Effector memory CD8-positive, alpha-beta T cell (primary cell): ENCODE measurements around the gene CYTH3.

ENCODE experiments used
- ATAC-seq: fragments of 150-1000 bp; cut with Tn5 transposase; replicated peaks from 2 replicates; pipeline ENCODE4 v1.10.0; 2021; ENCODE audit warnings: mild to moderate bottlenecking, moderate library complexity
- DNase-seq, 3 experiments: peaks; one replicate each; pipeline ENCODE4 v3.0.0; 2021
- H3K27ac Mint-ChIP-seq, 2 donors: one replicate each; pipeline ENCODE4 v1.8.0; 2022; ENCODE audit warnings: mild to moderate bottlenecking in 2 of 2, mixed read lengths in 2 of 2, moderate library complexity in 2 of 2
- H3K27me3 Mint-ChIP-seq, 2 donors: one replicate each; pipeline ENCODE4 v1.8.0; 2022; ENCODE audit warnings: mixed read lengths in 2 of 2
- H3K36me3 Mint-ChIP-seq: one replicate; pipeline ENCODE4 v1.8.0; 2022; ENCODE audit warnings: mild to moderate bottlenecking, moderate library complexity, mixed read lengths; ENCODE audit not compliant: insufficient read depth
- H3K4me1 Mint-ChIP-seq, 2 donors: one replicate each; pipeline ENCODE4 v1.8.0; 2022; ENCODE audit warnings: low read depth in 2 of 2, mixed read lengths in 2 of 2
- H3K4me3 Mint-ChIP-seq, 2 donors: one replicate each; pipeline ENCODE4 v1.8.0; 2022; ENCODE audit warnings: mild to moderate bottlenecking in 2 of 2, mixed read lengths in 2 of 2, moderate library complexity in 2 of 2
- H3K9me3 Mint-ChIP-seq, 2 donors: one replicate each; pipeline ENCODE4 v1.8.0; 2022; ENCODE audit warnings: mixed read lengths in 2 of 2

The CYTH3 gene

DNA sequence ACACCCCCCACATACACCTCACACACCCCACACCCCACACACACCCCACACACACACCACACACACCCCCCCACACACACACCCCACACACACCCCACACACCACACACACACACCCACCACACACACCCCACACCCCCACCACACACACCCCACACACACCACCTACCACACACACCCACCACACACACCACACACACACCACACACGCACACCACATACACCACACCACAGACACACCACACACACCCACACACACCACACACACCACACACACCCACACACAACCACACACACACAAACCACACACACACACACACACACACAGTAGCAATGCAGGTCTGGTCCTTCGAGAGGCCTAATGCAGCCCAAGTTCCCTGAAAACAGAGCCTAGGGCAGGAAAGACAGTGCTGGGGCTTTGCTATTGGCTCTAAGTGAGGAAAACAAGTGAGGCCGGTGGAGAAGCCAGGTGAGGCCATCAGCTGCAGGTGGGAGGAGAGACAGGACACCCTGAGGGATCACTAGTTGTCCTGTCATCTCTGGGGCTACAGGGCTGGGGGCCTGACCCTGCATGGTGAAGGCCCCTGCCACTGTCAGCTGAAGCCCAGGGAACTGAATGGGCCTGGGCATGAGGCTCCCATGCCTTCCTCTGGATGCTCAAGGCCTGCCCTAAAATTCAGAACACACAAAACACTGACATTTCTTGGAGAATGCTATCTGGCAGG, 92.6 kb downstream of the CYTH3 start:
- Mint-ChIP-seq H3K9me3 (no peaks in the 10 kb centered on the region), H3K36me3 (peaks cover 26% of the 10 kb centered on the region), H3K27ac (peak overlapping the region; percentile 44 to 75), H3K4me1 (peaks cover 0 to 9% of the 10 kb centered on the region in 2 donors), H3K4me3 (no peak overlapping the region), H3K27me3 (no peaks in the 10 kb centered on the region)
- ATAC-seq (peak; percentile 10), DNase-seq (no peak)

GRCh38 chr7:6178298-6179029, 94.0 kb downstream of the CYTH3 start:
- ATAC-seq (peak; percentile 17), DNase-seq (no peak)
- peaks cover 0 to 9% of the 10 kb centered on the region in 2 donors for H3K4me1 Mint-ChIP-seq
- peaks cover 19% of the 10 kb centered on the region for H3K36me3 Mint-ChIP-seq
- peak overlapping the region in 1 of 2 donors; percentile 44 for H3K27ac Mint-ChIP-seq
- H3K27me3 Mint-ChIP-seq: no peaks in the 10 kb centered on the region
- H3K4me3 Mint-ChIP-seq: no peak overlapping the region
- H3K9me3 Mint-ChIP-seq: no peaks in the 10 kb centered on the region

GRCh38 chr7:6175645-6176044, 96.8 kb downstream of the CYTH3 start:
- DNase-seq: no peak
- Mint-ChIP-seq H3K27me3 (no peaks in the 10 kb centered on the region), H3K9me3 (no peaks in the 10 kb centered on the region), H3K4me3 (no peak overlapping the region), H3K27ac (peak overlapping the region in 1 of 2 donors; percentile 29), H3K4me1 (peaks cover 2 to 4% of the 10 kb centered on the region in 2 donors), H3K36me3 (peaks cover 33% of the 10 kb centered on the region)
- ATAC-seq: no peak

GRCh38 chr7:6172910-6173295, 99.5 kb downstream of the CYTH3 start:
- H3K4me1 Mint-ChIP-seq: peaks cover 3 to 8% of the 10 kb centered on the region in 2 donors
- H3K9me3 Mint-ChIP-seq: no peaks in the 10 kb centered on the region
- no peak for ATAC-seq
- H3K4me3 Mint-ChIP-seq: no peak overlapping the region
- DNase-seq: no peak
- peak overlapping the region in 1 of 2 donors; percentile 67 for H3K27ac Mint-ChIP-seq
- no peaks in the 10 kb centered on the region for H3K27me3 Mint-ChIP-seq
- H3K36me3 Mint-ChIP-seq: peaks cover 30% of the 10 kb centered on the region

GRCh38 chr7:6172224-6172909, 100.1 kb downstream of the CYTH3 start:
- no peaks in the 10 kb centered on the region for H3K27me3 Mint-ChIP-seq
- DNase-seq: no peak
- H3K4me3 Mint-ChIP-seq: no peak overlapping the region
- ATAC-seq: no peak
- H3K27ac Mint-ChIP-seq: peak overlapping the region in 1 of 2 donors; percentile 90
- peaks cover 4 to 8% of the 10 kb centered on the region in 2 donors for H3K4me1 Mint-ChIP-seq
- peaks cover 26% of the 10 kb centered on the region for H3K36me3 Mint-ChIP-seq
- no peaks in the 10 kb centered on the region for H3K9me3 Mint-ChIP-seq

DNA sequence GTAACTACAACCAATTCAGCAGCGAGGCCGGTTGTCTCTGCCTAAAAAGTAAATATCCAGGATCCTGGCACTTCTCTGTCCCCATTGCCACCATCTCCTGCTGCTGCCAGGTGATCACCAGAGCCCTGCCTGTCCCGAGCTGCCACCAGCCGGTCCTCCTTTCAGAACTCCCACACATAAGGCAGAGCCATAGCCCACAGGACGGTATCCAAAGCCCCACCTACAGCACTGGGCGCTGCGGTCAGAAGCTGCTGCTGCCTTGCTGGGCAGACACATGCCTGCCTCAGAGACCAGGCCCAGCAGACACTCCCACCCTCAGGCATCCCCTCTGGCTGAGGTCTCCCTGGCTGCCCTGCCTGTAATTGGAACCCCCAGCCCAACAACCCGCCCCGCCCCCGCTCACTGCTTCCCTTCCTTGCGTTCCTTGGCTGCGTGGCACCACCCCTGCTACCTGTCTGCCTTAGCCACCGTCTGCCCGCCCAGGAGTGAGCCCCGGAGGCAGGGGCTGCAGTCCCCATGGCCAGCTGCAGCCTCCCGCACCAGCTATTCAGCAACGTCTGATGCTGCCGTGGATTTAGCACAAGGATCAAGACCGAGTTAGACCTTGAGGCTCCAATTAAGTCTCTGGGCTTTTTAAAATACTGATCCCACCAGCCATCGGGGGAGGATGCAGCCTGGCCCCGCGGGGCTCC, 100.7 kb downstream of the CYTH3 start:
- H3K27ac Mint-ChIP-seq: peak overlapping the region; percentile 17 to 90
- no peaks in the 10 kb centered on the region for H3K27me3 Mint-ChIP-seq
- no peak overlapping the region for H3K4me3 Mint-ChIP-seq
- no peaks in the 10 kb centered on the region for H3K9me3 Mint-ChIP-seq
- ATAC-seq: no peak
- DNase-seq: no peak
- peaks cover 7 to 8% of the 10 kb centered on the region in 2 donors for H3K4me1 Mint-ChIP-seq
- H3K36me3 Mint-ChIP-seq: peaks cover 25% of the 10 kb centered on the region

DNA sequence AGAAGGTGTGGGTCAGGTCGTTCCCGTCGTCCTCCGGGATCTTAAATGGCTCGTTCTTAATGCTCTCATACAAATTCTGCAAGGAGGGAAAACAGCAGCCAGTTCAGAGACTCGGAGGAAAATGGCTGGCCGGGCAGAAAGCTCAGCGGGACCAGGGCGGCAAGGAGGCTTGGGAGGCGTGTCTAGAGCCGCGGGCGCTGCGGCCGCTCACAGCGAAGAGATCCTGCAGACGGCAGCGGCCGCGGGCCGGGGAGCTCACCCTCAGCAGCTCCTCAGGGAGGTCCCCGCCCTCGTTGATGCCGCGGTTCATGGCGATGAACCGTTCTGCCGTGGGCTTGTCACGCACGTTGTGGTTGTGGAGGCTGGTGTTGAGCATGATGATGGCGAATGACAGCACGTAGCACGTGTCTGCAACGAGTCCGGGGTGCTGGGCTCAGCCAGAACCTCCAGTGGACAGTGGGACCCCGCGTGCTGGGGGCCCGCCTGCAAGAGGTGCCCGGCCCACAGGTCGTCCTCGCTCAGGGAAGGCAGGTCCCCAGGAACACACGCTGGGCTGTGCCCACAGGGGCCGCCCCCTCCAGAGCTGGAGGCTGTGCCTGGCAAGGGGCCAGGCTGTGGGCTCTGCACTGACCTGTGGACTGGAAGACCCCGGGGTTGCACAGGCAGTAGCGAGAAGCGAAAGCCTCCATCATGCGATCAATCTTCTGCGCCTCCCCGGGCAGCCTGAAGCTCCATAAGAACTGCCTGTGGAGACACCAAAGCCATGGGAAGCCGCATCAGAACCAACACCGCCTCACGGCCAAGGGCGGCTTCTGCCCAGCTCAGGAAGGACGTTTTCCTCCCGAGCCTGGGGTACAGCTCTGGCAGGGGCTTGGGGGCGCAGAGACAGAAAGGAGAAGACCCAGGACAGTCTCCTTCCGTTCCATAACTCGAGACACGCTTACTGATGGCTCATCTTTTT, 101.6 kb downstream of the CYTH3 start:
- H3K9me3 Mint-ChIP-seq: no peaks in the 10 kb centered on the region
- ATAC-seq (no peak), DNase-seq (no peak)
- peak overlapping the region in 1 of 2 donors; percentile 17 for H3K27ac Mint-ChIP-seq
- no peaks in the 10 kb centered on the region for H3K27me3 Mint-ChIP-seq
- peaks cover 25% of the 10 kb centered on the region for H3K36me3 Mint-ChIP-seq
- peaks cover 7 to 8% of the 10 kb centered on the region in 2 donors for H3K4me1 Mint-ChIP-seq
- peak overlapping the region in 1 of 2 donors; percentile 33 for H3K4me3 Mint-ChIP-seq

GRCh38 chr7:6169805-6170520, 102.5 kb downstream of the CYTH3 start:
- H3K9me3 Mint-ChIP-seq: no peaks in the 10 kb centered on the region
- H3K27ac Mint-ChIP-seq: peak overlapping the region; percentile 29 to 33
- peak overlapping the region in 1 of 2 donors; percentile 33 for H3K4me3 Mint-ChIP-seq

GRCh38 chr7:6168477-6168868, 104.0 kb downstream of the CYTH3 start:
- H3K27me3 Mint-ChIP-seq: no peaks in the 10 kb centered on the region
- H3K4me1 Mint-ChIP-seq: peaks cover 7 to 8% of the 10 kb centered on the region in 2 donors
- H3K27ac Mint-ChIP-seq: no peak overlapping the region
- H3K9me3 Mint-ChIP-seq: no peaks in the 10 kb centered on the region
- no peak for ATAC-seq
- no peak overlapping the region for H3K4me3 Mint-ChIP-seq
- H3K36me3 Mint-ChIP-seq: peaks cover 28% of the 10 kb centered on the region
- no peak for DNase-seq

More at GRCh38 chr7:6169805-6170520, 102.5 kb downstream of the CYTH3 start:
- no peak for DNase-seq
- Mint-ChIP-seq H3K4me1 (peaks cover 7 to 8% of the 10 kb centered on the region in 2 donors), H3K27me3 (no peaks in the 10 kb centered on the region), H3K36me3 (peaks cover 19% of the 10 kb centered on the region)
- ATAC-seq: no peak

DNA sequence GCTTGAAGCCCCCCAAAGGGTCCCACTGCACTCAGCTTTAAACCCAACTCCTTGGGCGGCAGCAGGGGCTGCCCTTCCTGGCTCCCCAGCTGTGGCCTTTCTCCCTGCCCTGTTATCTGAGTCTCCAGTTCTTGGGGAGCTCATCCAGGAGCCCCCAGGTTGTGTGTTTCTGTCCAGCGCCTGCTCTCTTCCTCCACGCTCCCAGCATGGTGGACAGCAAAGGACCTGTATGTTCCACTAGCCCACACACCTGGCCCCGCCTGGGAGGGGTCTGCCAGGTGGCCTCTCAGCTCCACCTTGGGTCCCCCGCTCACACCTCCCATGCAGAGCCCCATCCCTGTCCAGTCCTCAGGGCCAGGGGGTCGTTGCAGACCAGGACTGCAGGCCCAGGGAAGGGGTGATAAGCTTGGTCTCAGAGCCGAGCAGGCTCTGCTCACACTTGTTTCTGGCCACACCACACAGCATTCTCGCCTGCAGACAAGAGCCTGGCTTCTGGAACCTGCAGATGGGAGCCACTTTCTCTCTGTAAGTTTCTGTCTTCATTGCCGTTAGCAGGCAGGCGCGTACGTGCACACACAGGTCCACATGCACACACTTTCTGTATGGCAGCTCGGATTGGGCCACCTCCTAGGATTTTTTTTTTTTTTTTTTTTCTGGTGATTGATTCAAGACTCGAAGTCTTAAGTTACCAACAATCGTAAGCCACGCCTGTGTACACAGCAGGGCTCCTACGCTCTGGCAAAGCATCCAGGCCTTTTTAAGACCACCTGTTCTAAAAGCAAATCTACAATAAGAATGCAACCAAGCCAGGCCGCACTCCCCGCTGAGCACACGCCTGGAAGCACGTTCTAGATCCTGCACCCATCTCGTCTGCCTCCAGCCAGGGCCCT, 104.6 kb downstream of the CYTH3 start:
- H3K27me3 Mint-ChIP-seq: no peaks in the 10 kb centered on the region
- no peaks in the 10 kb centered on the region for H3K9me3 Mint-ChIP-seq
- peaks cover 21% of the 10 kb centered on the region for H3K36me3 Mint-ChIP-seq
- ATAC-seq (no peak), DNase-seq (no peak)
- no peak overlapping the region for H3K4me3 Mint-ChIP-seq
- peak overlapping the region; percentile 44 to 46 for H3K27ac Mint-ChIP-seq
- H3K4me1 Mint-ChIP-seq: peaks cover 8 to 10% of the 10 kb centered on the region in 2 donors

DNA sequence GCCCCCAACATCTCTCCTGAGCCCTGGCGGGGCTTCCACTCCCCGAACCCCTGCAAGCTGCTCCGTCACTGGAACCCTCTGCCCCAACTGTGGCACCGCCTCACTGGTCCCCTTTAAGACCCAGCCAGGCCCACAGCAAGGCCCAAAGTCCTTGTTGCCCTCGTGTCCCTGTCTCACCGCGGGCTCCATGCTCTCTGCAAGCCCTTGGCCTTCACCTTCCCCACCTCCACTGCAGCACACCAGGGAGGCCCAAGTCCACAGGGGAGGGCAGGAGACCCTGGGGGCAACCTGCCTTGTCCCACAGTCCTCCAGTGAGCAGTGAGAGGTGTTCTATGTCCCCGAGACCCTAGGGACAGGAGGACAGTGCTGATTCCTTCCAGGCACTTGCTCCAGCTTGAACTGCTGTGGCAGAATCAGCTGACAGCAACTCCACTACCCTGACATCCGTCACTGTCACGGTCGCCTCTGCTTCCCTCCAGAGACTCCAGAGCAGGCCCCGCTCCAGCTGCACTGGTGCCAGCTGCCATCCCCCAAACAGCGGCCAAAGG, 105.3 kb downstream of the CYTH3 start:
- Mint-ChIP-seq H3K27ac (peak overlapping the region in 1 of 2 donors; percentile 63), H3K36me3 (peaks cover 18% of the 10 kb centered on the region), H3K4me1 (peaks cover 8 to 10% of the 10 kb centered on the region in 2 donors), H3K27me3 (no peaks in the 10 kb centered on the region), H3K9me3 (no peaks in the 10 kb centered on the region), H3K4me3 (no peak overlapping the region)
- DNase-seq (no peak), ATAC-seq (no peak)
